H1 (cell line): ENCODE results near the gene CACNA1G. TPM values are rescaled to one million over a fixed set of nuclear protein-coding genes. Genes with fewer than 3 reads are reported as not detected.

Source experiments
- CTCF ChIA-PET: fragments of 300-600 bp; sonication (Branson Sonifier 250); formaldehyde crosslinking; loops from one replicate; lab custom pipeline; 2021; ENCODE audit not compliant: partially characterized antibody; lab: Charles Lee
- POLR2A ChIA-PET: fragments of 300-600 bp; sonication (Branson Sonifier 250); formaldehyde crosslinking; loops from one replicate; lab custom pipeline; 2021; ENCODE audit warnings: inconsistent platforms; ENCODE audit not compliant: partially characterized antibody; lab: Charles Lee
- DNase-seq, 2 experiments: peaks; one replicate each; pipeline versions ENCODE4 v3.0.0 to v3.0.0-alpha.2; 2010 to 2022; ENCODE audit warnings: low spot score in 2 of 2, low read depth in 1 of 2, mixed read lengths in 1 of 2
- FAIRE-seq: peaks from 2 replicates; lab custom pipeline; 2011; peaks lifted over from hg19 to GRCh38; lab: Jason Lieb, UNC
- H2AFZ ChIP-seq: 2 replicates; pipeline ENCODE4 v1.8.1; 2012; ENCODE audit warnings: low read length, inconsistent platforms
- H2AK5ac ChIP-seq: 2 replicates; pipeline ENCODE4 v1.6.1; 2013; ENCODE audit warnings: low read depth, low read length
- H2BK120ac ChIP-seq: replicated peaks from 2 replicates; pipeline ENCODE3; 2013; ENCODE audit warnings: low read depth, low read length, inconsistent platforms
- H2BK12ac ChIP-seq: 2 replicates; pipeline ENCODE4 v1.6.1; 2013; ENCODE audit warnings: low read depth, low read length
- H2BK15ac ChIP-seq: 2 replicates; pipeline ENCODE4 v1.6.1; 2013; ENCODE audit warnings: low read length
- H2BK20ac ChIP-seq: 2 replicates; pipeline ENCODE4 v1.6.1; 2013; ENCODE audit warnings: low read length
- H2BK5ac ChIP-seq: 2 replicates; pipeline ENCODE4 v1.6.1; 2013; ENCODE audit warnings: low read depth, low read length
- H3K14ac ChIP-seq: 2 replicates; pipeline ENCODE4 v1.6.1; 2013; ENCODE audit warnings: inconsistent platforms; ENCODE audit not compliant: insufficient read length
- H3K18ac ChIP-seq: 2 replicates; pipeline ENCODE4 v1.6.1; 2013; ENCODE audit warnings: low read length; ENCODE audit errors: extremely low read depth
- H3K23ac ChIP-seq: 2 replicates; pipeline ENCODE4 v1.6.1; 2013; ENCODE audit warnings: inconsistent platforms; ENCODE audit not compliant: insufficient read length
- H3K23me2 ChIP-seq: 2 replicates; pipeline ENCODE4 v1.6.1; 2013; ENCODE audit warnings: low read depth, low read length
- H3K27ac ChIP-seq: 2 replicates; pipeline ENCODE4 v1.6.1; 2011; ENCODE audit warnings: low read depth, low read length, inconsistent platforms
- H3K27me3 ChIP-seq, 4 experiments: replicated peaks in 1 of 4; 1 replicate in 1 of 4; 2 replicates in 3 of 4; pipeline versions ENCODE4 v1.6.1 to v1.8.1; 2011 to 2013; ENCODE audit warnings: low read length in 3 of 4, mild to moderate bottlenecking in 3 of 4, inconsistent platforms in 2 of 4, mixed read lengths in 2 of 4, moderate library complexity in 1 of 4; ENCODE audit not compliant: control insufficient read depth in 3 of 4, insufficient read depth in 3 of 4; ENCODE audit errors: extremely low read depth in 1 of 4
- H3K36me3 ChIP-seq, 4 experiments: 2 replicates each; pipeline versions ENCODE4 v1.6.1 to v1.8.1; 2011 to 2013; ENCODE audit warnings: mild to moderate bottlenecking in 4 of 4, low read length in 3 of 4, moderate library complexity in 2 of 4, control low read depth in 1 of 4, inconsistent platforms in 1 of 4; ENCODE audit not compliant: insufficient read depth in 4 of 4, control insufficient read depth in 2 of 4
- H3K4ac ChIP-seq: replicated peaks from 2 replicates; pipeline ENCODE3; 2013; ENCODE audit warnings: low read length, low read depth, mixed read lengths, inconsistent platforms; ENCODE audit not compliant: insufficient read length
- H3K4me1 ChIP-seq, 4 experiments: replicated peaks in 1 of 4; 1 replicate in 1 of 4; 2 replicates in 3 of 4; pipeline versions ENCODE4 v1.6.1 to v1.8.1; 2011 to 2013; ENCODE audit warnings: low read length in 3 of 4, inconsistent platforms in 2 of 4, mixed read lengths in 1 of 4; ENCODE audit not compliant: insufficient read depth in 4 of 4, control insufficient read depth in 3 of 4
- H3K4me2 ChIP-seq, 2 experiments: 2 replicates each; pipeline versions ENCODE4 v1.6.1 to v1.8.1; 2011 to 2013; ENCODE audit warnings: low read depth in 2 of 2, low read length in 2 of 2, control low read depth in 1 of 2, inconsistent platforms in 1 of 2, mild to moderate bottlenecking in 1 of 2; ENCODE audit not compliant: insufficient read depth in 1 of 2
- H3K4me3 ChIP-seq, 4 experiments: fragments of 200-600, 300-600 bp in 1 of 4; sonication (generic), shearing (Covaris generic), sonication (Bioruptor Twin) in 1 of 4; 2 replicates each; pipeline versions ENCODE4 v1.5.1 to v1.8.1; 2011 to 2016; ENCODE audit warnings: low read length in 4 of 4, low read depth in 3 of 4, control low read depth in 2 of 4, inconsistent platforms in 2 of 4, mild to moderate bottlenecking in 2 of 4, mixed read lengths in 1 of 4, moderate library complexity in 1 of 4; ENCODE audit not compliant: insufficient read depth in 2 of 4; ENCODE audit errors: extremely low read depth in 1 of 4
- H3K56ac ChIP-seq: replicated peaks from 2 replicates; pipeline ENCODE3; 2013; ENCODE audit warnings: low read depth, mild to moderate bottlenecking, mixed read lengths, low read length, inconsistent platforms; ENCODE audit not compliant: insufficient read length
- H3K79me1 ChIP-seq: 2 replicates; pipeline ENCODE4 v1.6.1; 2013; ENCODE audit warnings: low read depth, low read length, control low read depth
- H3K79me2 ChIP-seq, 2 experiments: 2 replicates each; pipeline versions ENCODE4 v1.6.1 to v1.8.1; 2012 to 2013; ENCODE audit warnings: low read length in 2 of 2, mild to moderate bottlenecking in 2 of 2, inconsistent platforms in 1 of 2; ENCODE audit not compliant: insufficient read depth in 2 of 2, control insufficient read depth in 1 of 2
- H3K9ac ChIP-seq, 4 experiments: replicated peaks in 1 of 4; 1 replicate in 1 of 4; 2 replicates in 3 of 4; pipeline versions ENCODE4 v1.6.1 to v1.8.1; 2011 to 2013; ENCODE audit warnings: low read depth in 3 of 4, low read length in 3 of 4, control low read depth in 2 of 4, mild to moderate bottlenecking in 2 of 4, moderate library complexity in 2 of 4, inconsistent platforms in 1 of 4; ENCODE audit errors: extremely low read depth in 1 of 4
- H3K9me3 ChIP-seq, 2 experiments: 2 replicates each; pipeline versions ENCODE4 v1.6.1 to v1.8.1; 2012 to 2013; ENCODE audit warnings: mild to moderate bottlenecking in 2 of 2, moderate library complexity in 2 of 2, control low read depth in 1 of 2, inconsistent platforms in 1 of 2, low read depth in 1 of 2, low read length in 1 of 2, mixed read lengths in 1 of 2; ENCODE audit not compliant: insufficient read depth in 2 of 2
- H4K20me1 ChIP-seq, 2 experiments: replicated peaks in 1 of 2; 2 replicates each; pipeline versions ENCODE3 to v1.8.1; 2011 to 2013; ENCODE audit warnings: inconsistent platforms in 2 of 2, low read length in 2 of 2, mild to moderate bottlenecking in 1 of 2; ENCODE audit not compliant: insufficient read depth in 2 of 2, control insufficient read depth in 1 of 2
- H4K5ac ChIP-seq: 2 replicates; pipeline ENCODE4 v1.6.1; 2013; ENCODE audit warnings: low read length, low read depth, mixed read lengths, inconsistent platforms; ENCODE audit not compliant: insufficient read length
- H4K8ac ChIP-seq: 2 replicates; pipeline ENCODE4 v1.8.0; 2013; ENCODE audit warnings: mild to moderate bottlenecking, moderate library complexity, low read length, inconsistent platforms; ENCODE audit not compliant: insufficient read depth; ENCODE audit errors: extremely low read depth
- H4K91ac ChIP-seq: replicated peaks from 2 replicates; pipeline ENCODE3; 2013; ENCODE audit warnings: low read length, mixed read lengths, inconsistent platforms; ENCODE audit not compliant: insufficient read length
- ASH2L ChIP-seq: fragments of 200-600, 300-600 bp; sonication (generic); IDR thresholded peaks from one replicate; pipeline ENCODE4 v1.7.1; 2017; ENCODE audit warnings: low read length
- BACH1 ChIP-seq: IDR thresholded peaks from 2 replicates; pipeline ENCODE4 v1.6.1; 2012; ENCODE audit warnings: low read length, improper control_type of control experiment
- CREB1 ChIP-seq: IDR thresholded peaks from 2 replicates; pipeline ENCODE4 v1.6.1; 2012; ENCODE audit warnings: inconsistent platforms
- EP300 ChIP-seq, 2 experiments: IDR thresholded peaks; 1 replicate in 1 of 2; 2 replicates in 1 of 2; pipeline ENCODE4 v1.6.1; 2011 to 2012; ENCODE audit warnings: low read depth in 2 of 2, low read length in 2 of 2, mild to moderate bottlenecking in 2 of 2, borderline replicate concordance in 1 of 2, inconsistent platforms in 1 of 2, moderate library complexity in 1 of 2
- KDM1A ChIP-seq: fragments of 200-600, 300-600 bp; sonication (generic); IDR thresholded peaks from 2 replicates; pipeline ENCODE4 v1.7.1; 2016; ENCODE audit warnings: mild to moderate bottlenecking, low read length, borderline replicate concordance
- SRF ChIP-seq: IDR thresholded peaks from 2 replicates; pipeline ENCODE4 v1.6.1; 2011; ENCODE audit warnings: mild to moderate bottlenecking, low read depth, low read length, moderate library complexity
- ZNF274 ChIP-seq: IDR thresholded peaks from 2 replicates; pipeline ENCODE4 v1.7.0; 2012; ENCODE audit warnings: low read length, borderline replicate concordance; ENCODE audit errors: extremely low read depth
- WGBS, 2 experiments: shearing (Covaris generic) in 1 of 2; methylation state at CpG; one replicate each; pipeline versions ENCODE4 v1.1.6 to v1.1.7; 2013 to 2015; ENCODE audit warnings: low lambda C conversion rate in 2 of 2, mixed read lengths in 2 of 2, inconsistent platforms in 1 of 2, low coverage in 1 of 2, missing lambda C conversion rate in 1 of 2; ENCODE audit not compliant: insufficient replicate concordance in 2 of 2, insufficient coverage in 1 of 2, insufficient read length in 1 of 2; ENCODE audit errors: extremely low coverage in 1 of 2, missing lambda C conversion rate in 1 of 2; 5-methylcytosine and 5-hydroxymethylcytosine counted together
- polyA plus RNA-seq, 7 experiments: library from polyadenylated mRNA; depleted of rRNA in 3 of 7; stranded (reverse) in 5 of 7; unstranded in 2 of 7; fragments of >200 nt in 5 of 7; fragments of 200-250 nt in 2 of 7; gene quantifications; 1 replicate in 5 of 7; 2 replicates in 1 of 7; 4 replicates in 1 of 7; pipeline versions ENCODE4 v1.2.1 to v1.2.3, GENCODE V29; 2011 to 2013; ENCODE audit warnings: missing spikeins in 2 of 7, mixed read lengths in 2 of 7
- total RNA-seq: library from RNA; stranded (reverse); fragmentation: NEBNext Ultra II Directional; extraction: Animal tissue kit (Norgen Biotek cat#: 25700); gene quantifications from 2 replicates; pipeline ENCODE4 v1.2.1, GENCODE V29; 2021

Gene CACNA1G
- total and polyA plus RNA-seq, 2 of the 8 experiments (the other 6 are each of a cell fraction or from before 2014, with no cell fraction given): 2.9 to 4.9 TPM

- no peak for FAIRE-seq
- Histone ChIP-seq H3K14ac (no peak overlapping the region), H3K4me3 (no peak overlapping the region), H3K27ac (no peak overlapping the region), H2AK5ac (no peak overlapping the region), H3K4me2 (no peak overlapping the region), H2BK12ac (0 out of 2 replicates have a peak overlapping the region, but pooled peaks have one; percentile 50), H4K91ac (no peak overlapping the region), H4K20me1 (no peaks in the 10 kb centered on the region), H3K9ac (no peak overlapping the region), H2BK5ac (peak overlapping the region; percentile 63), H3K4me1 (peaks cover 0 to 20% (median 9%) of the 10 kb centered on the region in 4 experiments; a peak in 6 of 7 replicates), H3K36me3 (no peaks in the 10 kb centered on the region), H3K23ac (no peak overlapping the region), H3K79me2 (no peaks in the 10 kb centered on the region), H3K9me3 (no peaks in the 10 kb centered on the region), H3K18ac (no peak overlapping the region; the same call in 1 of the 2 replicates), H3K4ac (no peak overlapping the region), H3K79me1 (no peaks in the 10 kb centered on the region), H3K23me2 (no peaks in the 10 kb centered on the region), H3K27me3 (no peaks in the 10 kb centered on the region; a peak in 1 of 7 replicates), H4K5ac (no peak overlapping the region), H4K8ac (no peak overlapping the region), H2BK15ac (no peak overlapping the region), H3K56ac (no peak overlapping the region), H2BK20ac (0 out of 2 replicates have a peak overlapping the region, but pooled peaks have one; percentile 32), H2BK120ac (no peak overlapping the region), H2AFZ (no peak overlapping the region)
- DNase-seq: no peak
- ChIA-PET POLR2A (interaction anchor here (1.5 kb wide), 1 partner anchor 11 kb away, joined by 4 read pairs; no protein-coding TSS in a partner anchor), CTCF (interaction anchor here (0.8 to 10.2 kb wide), 14 partner anchors 11 to 71 kb away, joined by 3 to 95 read pairs (median 6); no protein-coding TSS in a partner anchor)
- 89% methylated on average over 4 of the region's 4 CpGs; no CpG with 5 or more reads in 1 of the 2 experiments for WGBS, 2 experiments
- TF ChIP-seq KDM1A (no peak), BACH1 (no peak), CREB1 (no peak), ASH2L (no peak), EP300 (IDR thresholded peaks at IDR 0.05; ENCODE audit: borderline replicate concordance in 1 of 2, low read depth in 2 of 2, low read length in 2 of 2) (no peak), ZNF274 (no peak), SRF (no peak)
Measured at GRCh38 chr17:50585346-50585745, 24.8 kb downstream of the CACNA1G start.
